ENCODE data around the gene NKAIN2.
"Not testable (repeated sequence)": the region's sequence is repeated elsewhere in the genome, so short reads cannot be mapped to it uniquely, and the experiment has no call there.

Gene NKAIN2

GRCh38 chr6:124010574-124010973 lies 206.9 kb downstream of the NKAIN2 start:
- ATAC-seq = no peak
- TF ChIP-seq RARB (CRISPR knock-in tag; IDR thresholded peaks at IDR 0.05) (no peak), ZNF8 (CRISPR knock-in tag; IDR thresholded peaks at IDR 0.05) (no peak), OSR1 (CRISPR knock-in tag; IDR thresholded peaks at IDR 0.05) (no peak), PPARA (CRISPR knock-in tag; IDR thresholded peaks at IDR 0.05; ENCODE audit: borderline replicate concordance) (no peak), ZFP3 (CRISPR knock-in tag; IDR thresholded peaks at IDR 0.05) (no peak), CSRNP3 (CRISPR knock-in tag; IDR thresholded peaks at IDR 0.05) (no peak), SNAI2 (CRISPR knock-in tag; IDR thresholded peaks at IDR 0.05) (no peak), ZNF70 (CRISPR knock-in tag; IDR thresholded peaks at IDR 0.05) (no peak), ESRRG (CRISPR knock-in tag; IDR thresholded peaks at IDR 0.05) (no peak), BACH2 (CRISPR knock-in tag; IDR thresholded peaks at IDR 0.05; ENCODE audit: borderline replicate concordance) (no peak), TOX (CRISPR knock-in tag; IDR thresholded peaks at IDR 0.05; ENCODE audit: borderline replicate concordance) (no peak), ARNTL (CRISPR knock-in tag; IDR thresholded peaks at IDR 0.05; ENCODE audit: borderline replicate concordance, low read depth) (no peak)
- TF ChIP-seq, protein P1, sequence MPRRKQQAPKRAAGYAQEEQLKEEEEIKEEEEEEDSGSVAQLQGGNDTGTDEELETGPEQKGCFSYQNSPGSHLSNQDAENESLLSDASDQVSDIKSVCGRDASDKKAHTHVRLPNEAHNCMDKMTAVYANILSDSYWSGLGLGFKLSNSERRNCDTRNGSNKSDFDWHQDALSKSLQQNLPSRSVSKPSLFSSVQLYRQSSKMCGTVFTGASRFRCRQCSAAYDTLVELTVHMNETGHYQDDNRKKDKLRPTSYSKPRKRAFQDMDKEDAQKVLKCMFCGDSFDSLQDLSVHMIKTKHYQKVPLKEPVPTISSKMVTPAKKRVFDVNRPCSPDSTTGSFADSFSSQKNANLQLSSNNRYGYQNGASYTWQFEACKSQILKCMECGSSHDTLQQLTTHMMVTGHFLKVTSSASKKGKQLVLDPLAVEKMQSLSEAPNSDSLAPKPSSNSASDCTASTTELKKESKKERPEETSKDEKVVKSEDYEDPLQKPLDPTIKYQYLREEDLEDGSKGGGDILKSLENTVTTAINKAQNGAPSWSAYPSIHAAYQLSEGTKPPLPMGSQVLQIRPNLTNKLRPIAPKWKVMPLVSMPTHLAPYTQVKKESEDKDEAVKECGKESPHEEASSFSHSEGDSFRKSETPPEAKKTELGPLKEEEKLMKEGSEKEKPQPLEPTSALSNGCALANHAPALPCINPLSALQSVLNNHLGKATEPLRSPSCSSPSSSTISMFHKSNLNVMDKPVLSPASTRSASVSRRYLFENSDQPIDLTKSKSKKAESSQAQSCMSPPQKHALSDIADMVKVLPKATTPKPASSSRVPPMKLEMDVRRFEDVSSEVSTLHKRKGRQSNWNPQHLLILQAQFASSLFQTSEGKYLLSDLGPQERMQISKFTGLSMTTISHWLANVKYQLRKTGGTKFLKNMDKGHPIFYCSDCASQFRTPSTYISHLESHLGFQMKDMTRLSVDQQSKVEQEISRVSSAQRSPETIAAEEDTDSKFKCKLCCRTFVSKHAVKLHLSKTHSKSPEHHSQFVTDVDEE (CRISPR knock-in tag; IDR thresholded peaks at IDR 0.05) = no peak

DNA sequence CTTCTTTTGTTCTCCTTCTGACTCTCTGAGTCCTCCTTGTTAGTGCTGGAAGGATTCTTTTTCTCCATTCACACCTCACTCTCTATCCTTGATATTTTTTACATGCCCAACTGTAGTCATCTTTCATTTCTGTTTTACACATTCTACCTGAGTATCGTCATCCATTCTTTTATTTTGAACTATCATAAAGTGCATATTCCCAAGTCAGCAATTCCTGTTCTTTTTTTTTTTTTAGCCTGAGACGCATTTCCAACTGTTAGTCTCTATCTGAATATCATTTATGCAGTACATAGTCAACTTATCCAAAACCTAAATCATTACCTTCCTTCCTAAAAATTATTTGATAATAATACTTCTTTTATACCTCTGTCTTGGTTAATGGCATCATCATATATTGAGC lies 207.5 kb downstream of the NKAIN2 start:
- no peak for ATAC-seq
- TF ChIP-seq CREB5 (CRISPR knock-in tag; IDR thresholded peaks at IDR 0.05; ENCODE audit: low read depth) = no peak
- no peak for TF ChIP-seq BACH2 (CRISPR knock-in tag; IDR thresholded peaks at IDR 0.05; ENCODE audit: borderline replicate concordance)
- no peak for TF ChIP-seq ZNF565 (CRISPR knock-in tag; conservative IDR thresholded peaks at IDR 0.05; ENCODE audit: low read depth)
- no peak for TF ChIP-seq TCF4 (CRISPR knock-in tag; IDR thresholded peaks at IDR 0.05; ENCODE audit: borderline replicate concordance)
- TF ChIP-seq PPARA (CRISPR knock-in tag; IDR thresholded peaks at IDR 0.05; ENCODE audit: borderline replicate concordance) = no peak

GRCh38 chr6:124022051-124022450 lies 218.4 kb downstream of the NKAIN2 start:
- not testable (repeated sequence) for ATAC-seq

GRCh38 chr6:124022641-124023040 lies 219.0 kb downstream of the NKAIN2 start:
- no peak for ATAC-seq
- TF ChIP-seq CSRNP3 (CRISPR knock-in tag; IDR thresholded peaks at IDR 0.05) = no peak
- no peak for TF ChIP-seq SNAI2 (CRISPR knock-in tag; IDR thresholded peaks at IDR 0.05)
- TF ChIP-seq TCF4 (CRISPR knock-in tag; IDR thresholded peaks at IDR 0.05; ENCODE audit: borderline replicate concordance) = no peak
- TF ChIP-seq PPARA (CRISPR knock-in tag; IDR thresholded peaks at IDR 0.05; ENCODE audit: borderline replicate concordance) = no peak
- no peak for TF ChIP-seq CREB5 (CRISPR knock-in tag; IDR thresholded peaks at IDR 0.05; ENCODE audit: low read depth)
- no peak for TF ChIP-seq PATZ1 (CRISPR knock-in tag; IDR thresholded peaks at IDR 0.05; ENCODE audit: borderline replicate concordance)
- no peak for TF ChIP-seq ZFP30 (CRISPR knock-in tag; IDR thresholded peaks at IDR 0.05)
- TF ChIP-seq ZNF8 (CRISPR knock-in tag; IDR thresholded peaks at IDR 0.05) = no peak
- no peak for TF ChIP-seq GLIS3 (CRISPR knock-in tag; IDR thresholded peaks at IDR 0.05)
- no peak for TF ChIP-seq TOX (CRISPR knock-in tag; IDR thresholded peaks at IDR 0.05; ENCODE audit: borderline replicate concordance)
